Activated CD8-positive, alpha-beta memory T cell treated with anti-CD3 and anti-CD28 coated beads, Interleukin-2, amount 10 ng/mL, durations not matched to agents 7 days and 5 days (primary cell): ENCODE measurements around the gene ACAP1. TPM values are rescaled to one million over a fixed set of nuclear protein-coding genes. Genes with fewer than 3 reads are reported as not detected.

ENCODE experiments used
- ATAC-seq: fragments of 150-1000 bp; cut with Tn5 transposase; one replicate; pipeline ENCODE4 v1.10.0; 2021; ENCODE audit warnings: moderate library complexity
- CTCF ChIA-PET: fragments of 350-600 bp; sonication (Branson Sonifier 250); formaldehyde crosslinking; loops from one replicate; lab custom pipeline; 2021; ENCODE audit warnings: antibody characterized with exemption; lab: Charles Lee
- DNase-seq: peaks from one replicate; pipeline ENCODE4 v3.0.0-alpha.2; 2020
- H3K27ac Mint-ChIP-seq: one replicate; pipeline ENCODE4 v1.8.0; 2021; ENCODE audit warnings: mild to moderate bottlenecking, mixed read lengths
- H3K27me3 Mint-ChIP-seq: one replicate; pipeline ENCODE4 v1.8.0; 2021; ENCODE audit warnings: mixed read lengths
- H3K36me3 Mint-ChIP-seq: one replicate; pipeline ENCODE4 v1.8.0; 2021; ENCODE audit warnings: mild to moderate bottlenecking, mixed read lengths
- H3K4me1 Mint-ChIP-seq: one replicate; pipeline ENCODE4 v1.8.0; 2021; ENCODE audit warnings: mixed read lengths
- H3K4me3 Mint-ChIP-seq: one replicate; pipeline ENCODE4 v1.8.0; 2021; ENCODE audit warnings: mild to moderate bottlenecking, moderate library complexity, mixed read lengths
- H3K9me3 Mint-ChIP-seq: one replicate; pipeline ENCODE4 v1.8.0; 2022; ENCODE audit warnings: low read depth, mixed read lengths
- total RNA-seq, 2 experiments: library from RNA; stranded (reverse); gene quantifications; one replicate each; pipeline ENCODE4 v1.2.3, GENCODE V29; 2021

The ACAP1 gene
- total RNA-seq: 100 to 1,000 TPM; 594 to 712 TPM

- peak within 1 kb of the TSS; percentile 96 for H3K27ac Mint-ChIP-seq
- peak; percentile 95 for ATAC-seq
- no peaks in the 10 kb centered on the region for H3K27me3 Mint-ChIP-seq
- CTCF ChIA-PET: interaction anchor here (0.6 to 6.4 kb wide), 26 partner anchors 8 to 803 kb away, joined by 3 to 61 read pairs (median 4); partner anchors contain the start of genes CHRNB1, FXR2, GPS2 and KCTD11
- DNase-seq: peak; percentile 96
- H3K9me3 Mint-ChIP-seq: no peaks in the 10 kb centered on the region
- H3K4me3 Mint-ChIP-seq: peak within 1 kb of the TSS; percentile 93
- peaks cover 48% of the 10 kb centered on the region for H3K4me1 Mint-ChIP-seq
- H3K36me3 Mint-ChIP-seq: peaks cover 27% of the 10 kb centered on the region
These were observed at the start of gene ACAP1 for GRCh38 chr17:7336240-7337175. Gene ACAP1 (plus strand): TSS chr17:7336529. CDS start chr17:7336735, 206 bp downstream.

- DNase-seq: no peak
- Mint-ChIP-seq H3K9me3 (no peaks in the 10 kb centered on the region), H3K4me3 (no peak overlapping the region), H3K36me3 (no peaks in the 10 kb centered on the region), H3K27me3 (peaks cover 54% of the 10 kb centered on the region), H3K4me1 (peaks cover 4% of the 10 kb centered on the region), H3K27ac (no peak overlapping the region)
- CTCF ChIA-PET: no interaction called here
- no peak for ATAC-seq
These were observed 46.9 kb upstream of the ACAP1 start for GRCh38 chr17:7289256-7290032.

- H3K36me3 Mint-ChIP-seq: no peaks in the 10 kb centered on the region
- CTCF ChIA-PET: no interaction called here
- H3K27me3 Mint-ChIP-seq: peaks cover 57% of the 10 kb centered on the region
- no peak overlapping the region for H3K27ac Mint-ChIP-seq
- DNase-seq (no peak), ATAC-seq (no peak)
- peaks cover 7% of the 10 kb centered on the region for H3K4me1 Mint-ChIP-seq
- H3K4me3 Mint-ChIP-seq: no peak overlapping the region
- H3K9me3 Mint-ChIP-seq: no peaks in the 10 kb centered on the region
These were observed 46.2 kb upstream of the ACAP1 start for GRCh38 chr17:7290166-7290565.

- ATAC-seq (no peak), DNase-seq (no peak)
- Mint-ChIP-seq H3K9me3 (no peaks in the 10 kb centered on the region), H3K27ac (no peak overlapping the region), H3K4me1 (peaks cover 10% of the 10 kb centered on the region), H3K36me3 (no peaks in the 10 kb centered on the region), H3K4me3 (no peak overlapping the region), H3K27me3 (peaks cover 63% of the 10 kb centered on the region)
- CTCF ChIA-PET: interaction anchor here (0.9 to 3.8 kb wide), 3 partner anchors 9 to 70 kb away, joined by 3 to 27 read pairs (median 5); partner anchors contain the start of gene SLC2A4
These were observed 45.6 kb upstream of the ACAP1 start for GRCh38 chr17:7290685-7291084.

GRCh38 chr17:7292194-7292593 is 44.1 kb upstream of the ACAP1 start:
- Mint-ChIP-seq H3K27ac (no peak overlapping the region), H3K4me3 (no peak overlapping the region), H3K4me1 (peaks cover 21% of the 10 kb centered on the region), H3K27me3 (peaks cover 61% of the 10 kb centered on the region), H3K9me3 (no peaks in the 10 kb centered on the region), H3K36me3 (no peaks in the 10 kb centered on the region)
- no peak for DNase-seq
- no peak for ATAC-seq
- CTCF ChIA-PET: interaction anchor here (3.8 kb wide), 1 partner anchor 11 kb away, joined by 27 read pairs; the partner anchor contains the start of gene SLC2A4

- DNase-seq: no peak
- Mint-ChIP-seq H3K9me3 (no peaks in the 10 kb centered on the region), H3K36me3 (no peaks in the 10 kb centered on the region), H3K4me1 (peaks cover 21% of the 10 kb centered on the region), H3K27ac (no peak overlapping the region), H3K27me3 (peaks cover 60% of the 10 kb centered on the region), H3K4me3 (no peak overlapping the region)
- CTCF ChIA-PET: interaction anchor here (1.6 to 3.8 kb wide), 2 partner anchors 11 to 72 kb away, joined by 7 to 27 read pairs; partner anchors contain the start of genes ACADVL, DLG4 and SLC2A4
- ATAC-seq: no peak
These were observed 43.6 kb upstream of the ACAP1 start for GRCh38 chr17:7292729-7293128.

- ATAC-seq (no peak), DNase-seq (no peak)
- Mint-ChIP-seq H3K27ac (no peak overlapping the region), H3K4me1 (peaks cover 21% of the 10 kb centered on the region), H3K9me3 (no peaks in the 10 kb centered on the region), H3K36me3 (no peaks in the 10 kb centered on the region), H3K4me3 (no peak overlapping the region), H3K27me3 (peaks cover 56% of the 10 kb centered on the region)
- CTCF ChIA-PET: interaction anchor here (1.1 to 3.8 kb wide), 3 partner anchors 8 to 73 kb away, joined by 5 to 27 read pairs (median 7); partner anchors contain the start of genes ACADVL, DLG4 and SLC2A4
These were observed 43.2 kb upstream of the ACAP1 start for GRCh38 chr17:7293159-7293558.

- peak; percentile 12 for ATAC-seq
These were observed 42.3 kb upstream of the ACAP1 start for GRCh38 chr17:7293816-7294613.

GRCh38 chr17:7294614-7295153 is 41.6 kb upstream of the ACAP1 start, which contains the start of gene YBX2:
Gene YBX2 (minus strand): TSS chr17:7294639. CDS start chr17:7294500, 139 bp downstream.
- DNase-seq: peak; percentile 88
- Mint-ChIP-seq H3K27me3 (peaks cover 51% of the 10 kb centered on the region), H3K4me1 (peaks cover 21% of the 10 kb centered on the region), H3K36me3 (no peaks in the 10 kb centered on the region), H3K9me3 (no peaks in the 10 kb centered on the region), H3K4me3 (peak within 1 kb of the TSS; percentile 67), H3K27ac (no peak within 1 kb of the TSS)
- CTCF ChIA-PET: no interaction called here
- ATAC-seq: peak; percentile 85

More at GRCh38 chr17:7293816-7294613, 42.3 kb upstream of the ACAP1 start:
- peaks cover 49% of the 10 kb centered on the region for H3K27me3 Mint-ChIP-seq
- H3K9me3 Mint-ChIP-seq: no peaks in the 10 kb centered on the region
- CTCF ChIA-PET: interaction anchor here (1.1 to 3.8 kb wide), 3 partner anchors 9 to 74 kb away, joined by 5 to 27 read pairs (median 7); partner anchors contain the start of genes ACADVL, DLG4 and SLC2A4
- no peak overlapping the region for H3K27ac Mint-ChIP-seq
- H3K4me3 Mint-ChIP-seq: peak overlapping the region; percentile 1
- peaks cover 21% of the 10 kb centered on the region for H3K4me1 Mint-ChIP-seq
- no peak for DNase-seq
- no peaks in the 10 kb centered on the region for H3K36me3 Mint-ChIP-seq

- peaks cover 51% of the 10 kb centered on the region for H3K27me3 Mint-ChIP-seq
- CTCF ChIA-PET: interaction anchor here (0.7 to 3.7 kb wide), 33 partner anchors 10 to 284 kb away, joined by 3 to 112 read pairs (median 7); partner anchors contain the start of genes ACADVL, ACAP1, CD68 and CTDNEP1
- ATAC-seq (no peak), DNase-seq (no peak)
- H3K9me3 Mint-ChIP-seq: no peaks in the 10 kb centered on the region
- H3K27ac Mint-ChIP-seq: no peak overlapping the region
- H3K4me3 Mint-ChIP-seq: peak overlapping the region; percentile 67
- H3K4me1 Mint-ChIP-seq: peaks cover 21% of the 10 kb centered on the region
- H3K36me3 Mint-ChIP-seq: no peaks in the 10 kb centered on the region
These were observed 40.8 kb upstream of the ACAP1 start for GRCh38 chr17:7295230-7296180.

- Mint-ChIP-seq H3K27me3 (peaks cover 46% of the 10 kb centered on the region), H3K4me3 (no peak overlapping the region), H3K27ac (no peak overlapping the region), H3K9me3 (no peaks in the 10 kb centered on the region), H3K36me3 (no peaks in the 10 kb centered on the region), H3K4me1 (peaks cover 21% of the 10 kb centered on the region)
- ATAC-seq (peak; percentile 37), DNase-seq (peak; percentile 71)
- CTCF ChIA-PET: interaction anchor here (0.5 to 3.7 kb wide), 43 partner anchors 9 to 774 kb away, joined by 3 to 112 read pairs (median 4); partner anchors contain the start of genes ACADVL, ACAP1, CD68 and CTDNEP1
These were observed 40.0 kb upstream of the ACAP1 start for GRCh38 chr17:7296189-7296861.
